ENCODE data around the gene CHST9. TPM values are rescaled to one million over a fixed set of nuclear protein-coding genes. Genes with fewer than 3 reads are reported as not detected.

CHST9 gene
- total and polyA plus RNA-seq, 12 donors, result 0.22 to 11.8 (median 4.0) TPM

- no peaks in the 10 kb centered on the region for H3K4me1 ChIP-seq
- no peak overlapping the region for H3K27ac ChIP-seq
- no peak overlapping the region for H3K4me3 ChIP-seq
- H3K9me3 ChIP-seq, result no peaks in the 10 kb centered on the region
- H3K36me3 ChIP-seq, result no peaks in the 10 kb centered on the region
- no peak for TF ChIP-seq CTCF (IDR thresholded peaks at IDR 0.05)
- ATAC-seq (no peak), DNase-seq (no peak)
- intact Hi-C loops (cut with DNase I), result no loop called here
- peaks cover 0 to 8% (median 0%) of the 10 kb centered on the region in 7 donors for H3K27me3 ChIP-seq
- 84 to 85% methylated on average over 2 of the region's 2 CpGs for WGBS, 2 donors
These were observed 174.3 kb downstream of the CHST9 start for GRCh38 chr18:27010784-27011183.

GRCh38 chr18:27009293-27009692, 175.8 kb downstream of the CHST9 start:
- DNase-seq, result no peak
- no peak for ATAC-seq
- Histone ChIP-seq H3K27ac (no peak overlapping the region), H3K4me3 (no peak overlapping the region), H3K27me3 (peaks cover 0 to 8% (median 0%) of the 10 kb centered on the region in 7 donors), H3K4me1 (no peaks in the 10 kb centered on the region), H3K36me3 (no peaks in the 10 kb centered on the region), H3K9me3 (no peaks in the 10 kb centered on the region)
- WGBS, 2 donors, result 69 to 72% methylated on average over 1 of the region's 1 CpG
- TF ChIP-seq CTCF (IDR thresholded peaks at IDR 0.05), result no peak
- intact Hi-C loops (cut with DNase I), result loop anchor here in 6 of 10 donors (5.0 to 10.0 kb wide), 4 partner anchors 194 to 588 kb away; no protein-coding TSS in a partner anchor

- Histone ChIP-seq H3K9me3 (no peaks in the 10 kb centered on the region), H3K27ac (no peak overlapping the region), H3K27me3 (peaks cover 0 to 8% (median 0%) of the 10 kb centered on the region in 7 donors), H3K36me3 (no peaks in the 10 kb centered on the region), H3K4me1 (no peaks in the 10 kb centered on the region), H3K4me3 (no peak overlapping the region)
- intact Hi-C loops (cut with DNase I), result loop anchor here in 6 of 10 donors (5.0 to 10.0 kb wide), 4 partner anchors 194 to 589 kb away; no protein-coding TSS in a partner anchor
- WGBS, 2 donors, result 47 to 54% methylated on average over 3 of the region's 3 CpGs
- ATAC-seq (no peak), DNase-seq (no peak)
- TF ChIP-seq CTCF (IDR thresholded peaks at IDR 0.05), result no peak
These were observed 176.5 kb downstream of the CHST9 start for GRCh38 chr18:27008575-27008974.

- Histone ChIP-seq H3K4me3 (no peak overlapping the region), H3K4me1 (no peaks in the 10 kb centered on the region), H3K36me3 (no peaks in the 10 kb centered on the region), H3K9me3 (no peaks in the 10 kb centered on the region), H3K27me3 (peaks cover 0 to 8% (median 0%) of the 10 kb centered on the region in 7 donors), H3K27ac (no peak overlapping the region)
- no peak for DNase-seq
- no peak for TF ChIP-seq CTCF (IDR thresholded peaks at IDR 0.05)
- ATAC-seq, result no peak
- intact Hi-C loops (cut with DNase I), result loop anchor here in 6 of 10 donors (5.0 to 10.0 kb wide), 4 partner anchors 193 to 589 kb away; no protein-coding TSS in a partner anchor
- WGBS, 2 donors, result 19 to 24% methylated on average over 2 of the region's 2 CpGs
These were observed 177.2 kb downstream of the CHST9 start for GRCh38 chr18:27007880-27008279.
